Activated T-helper 1 cell treated with anti-CD3 and anti-CD28 coated beads, Interleukin-2, amount 50 U/mL, for 16 hours (primary cell): ENCODE measurements around the gene ZNF48.

ENCODE experiments used
- DNase-seq, 2 donors: peaks; one replicate each; pipeline ENCODE4 v3.0.0-alpha.2; 2020; ENCODE audit warnings: low read depth in 1 of 2, low spot score in 1 of 2

Gene ZNF48

GRCh38 chr16:30395155-30395991, at the start of gene ZNF48:
Gene ZNF48 (plus strand): TSS chr16:30395420. CDS start chr16:30395795, 375 bp downstream.
- peak in 1 of 2 donors; percentile 51 for DNase-seq

GRCh38 chr16:30346286-30346685, 48.9 kb upstream of the ZNF48 start:
- DNase-seq = no peak

GRCh38 chr16:30348113-30348512, 47.1 kb upstream of the ZNF48 start:
- no peak for DNase-seq

- no peak for DNase-seq
Measured at GRCh38 chr16:30348929-30349328, 46.3 kb upstream of the ZNF48 start.

DNA sequence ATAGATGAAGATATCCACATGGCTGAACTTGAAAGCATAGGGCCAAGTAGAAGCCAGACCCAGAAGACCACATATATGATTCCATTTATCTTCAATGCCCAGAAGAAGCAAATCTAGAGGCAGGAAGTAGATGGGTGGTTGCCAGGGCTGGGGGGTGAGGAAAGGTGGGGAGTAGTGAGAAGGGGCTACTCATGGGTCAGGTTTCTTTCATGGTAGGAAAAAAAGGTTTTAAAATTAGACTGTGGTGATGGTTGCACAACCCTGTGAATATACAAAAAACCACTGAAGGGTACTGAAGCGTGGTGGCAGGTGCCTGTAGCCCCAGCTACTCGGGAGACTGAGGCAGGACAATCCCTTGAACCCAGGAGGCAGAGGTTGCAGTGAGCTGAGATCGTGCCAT, 45.5 kb upstream of the ZNF48 start:
- no peak for DNase-seq

DNA sequence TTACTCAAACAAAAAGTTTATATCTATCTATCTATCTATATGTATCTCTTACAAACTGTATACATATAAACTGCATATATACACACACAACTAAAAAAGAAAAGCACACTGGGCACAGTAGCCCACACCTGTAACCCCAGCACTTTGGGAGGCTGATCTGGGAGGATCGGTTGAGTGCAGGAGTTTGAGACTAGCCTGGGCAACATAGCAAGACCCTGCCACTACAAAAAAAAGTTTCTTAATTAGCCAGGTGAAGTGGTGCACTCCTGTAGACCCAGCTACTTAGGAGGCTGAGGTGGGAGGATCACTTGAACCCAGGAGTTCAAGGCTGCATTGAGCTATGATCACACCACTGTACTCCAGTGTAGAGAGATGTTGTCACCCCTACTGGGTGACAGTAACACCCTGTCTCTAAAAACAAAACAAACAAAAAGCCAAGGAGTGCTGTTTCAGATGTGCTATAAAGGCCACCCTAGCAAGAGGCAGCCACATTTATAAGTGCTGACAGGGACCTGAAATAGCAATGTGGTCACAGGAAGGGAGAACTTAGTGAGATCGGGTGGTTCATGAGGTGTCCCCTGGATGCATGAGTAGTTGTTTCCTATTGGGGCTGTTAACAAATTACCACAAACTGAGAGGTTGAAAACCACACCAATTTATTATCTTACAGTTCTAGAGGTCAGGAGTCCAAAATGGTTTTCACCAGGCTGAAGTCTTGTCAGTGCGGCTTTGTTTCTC, 44.9 kb upstream of the ZNF48 start:
- DNase-seq = no peak

- DNase-seq = no peak
Measured at GRCh38 chr16:30351001-30351441, 44.2 kb upstream of the ZNF48 start.

- DNase-seq = no peak
Measured at GRCh38 chr16:30351586-30352419, 43.4 kb upstream of the ZNF48 start.

DNA sequence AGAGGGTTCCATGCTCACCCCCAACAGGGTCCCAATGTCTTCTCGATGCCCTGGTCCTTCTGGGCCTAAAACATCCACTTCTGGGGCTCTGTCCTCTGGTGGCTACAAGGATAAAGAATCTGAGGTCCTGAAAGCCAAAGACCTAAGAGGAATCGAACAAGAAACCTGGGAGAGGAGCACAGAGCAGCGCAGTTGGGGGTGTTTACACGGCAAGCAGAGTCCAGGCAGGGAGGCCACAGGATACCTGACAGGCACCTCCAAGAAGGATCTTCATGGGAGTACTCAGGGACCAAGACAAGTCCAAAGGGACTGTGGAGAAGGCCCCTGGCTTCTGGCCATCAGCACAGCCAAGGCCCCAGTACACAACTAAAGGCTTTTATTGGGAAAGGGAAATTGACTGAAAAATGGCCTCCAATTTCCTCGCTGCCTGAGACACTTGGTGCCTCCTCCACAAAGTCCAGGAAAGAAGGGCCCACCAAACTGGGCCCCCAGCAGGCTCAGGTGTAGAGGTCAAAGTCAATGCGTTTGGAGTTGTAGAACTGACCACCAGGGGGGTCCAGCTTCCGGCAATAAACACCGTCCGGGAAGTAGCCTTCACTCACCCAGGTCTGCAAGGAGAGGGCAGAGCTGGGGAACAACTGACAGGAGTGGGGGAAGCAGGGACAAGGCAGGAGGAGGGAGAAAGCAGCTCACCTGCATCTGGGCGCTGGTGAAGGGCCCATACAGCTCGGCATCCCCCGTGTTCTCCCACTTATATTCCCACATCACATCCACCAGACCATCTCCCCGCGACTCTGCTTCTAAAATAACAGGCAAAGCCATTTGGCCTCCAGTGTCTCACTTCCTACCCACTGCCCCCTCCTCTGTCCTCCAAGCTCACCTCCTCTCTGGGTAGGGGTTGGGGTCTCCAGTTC, 42.5 kb upstream of the ZNF48 start:
- DNase-seq = no peak

- DNase-seq = no peak
Measured at GRCh38 chr16:30353438-30354129, 41.6 kb upstream of the ZNF48 start.

GRCh38 chr16:30354423-30355143, 40.6 kb upstream of the ZNF48 start:
- no peak for DNase-seq

GRCh38 chr16:30355144-30355953, 39.9 kb upstream of the ZNF48 start, which contains the start of gene CD2BP2:
Gene CD2BP2 (minus strand): TSS chr16:30355308. CDS start chr16:30354681, 627 bp downstream.
- DNase-seq = peak; percentile 72 to 82

- no peak for DNase-seq
Measured at GRCh38 chr16:30355954-30356308, 39.3 kb upstream of the ZNF48 start.

GRCh38 chr16:30356401-30357084, 38.7 kb upstream of the ZNF48 start:
- DNase-seq = no peak

GRCh38 chr16:30357085-30357714, 38.0 kb upstream of the ZNF48 start:
- no peak for DNase-seq

DNA sequence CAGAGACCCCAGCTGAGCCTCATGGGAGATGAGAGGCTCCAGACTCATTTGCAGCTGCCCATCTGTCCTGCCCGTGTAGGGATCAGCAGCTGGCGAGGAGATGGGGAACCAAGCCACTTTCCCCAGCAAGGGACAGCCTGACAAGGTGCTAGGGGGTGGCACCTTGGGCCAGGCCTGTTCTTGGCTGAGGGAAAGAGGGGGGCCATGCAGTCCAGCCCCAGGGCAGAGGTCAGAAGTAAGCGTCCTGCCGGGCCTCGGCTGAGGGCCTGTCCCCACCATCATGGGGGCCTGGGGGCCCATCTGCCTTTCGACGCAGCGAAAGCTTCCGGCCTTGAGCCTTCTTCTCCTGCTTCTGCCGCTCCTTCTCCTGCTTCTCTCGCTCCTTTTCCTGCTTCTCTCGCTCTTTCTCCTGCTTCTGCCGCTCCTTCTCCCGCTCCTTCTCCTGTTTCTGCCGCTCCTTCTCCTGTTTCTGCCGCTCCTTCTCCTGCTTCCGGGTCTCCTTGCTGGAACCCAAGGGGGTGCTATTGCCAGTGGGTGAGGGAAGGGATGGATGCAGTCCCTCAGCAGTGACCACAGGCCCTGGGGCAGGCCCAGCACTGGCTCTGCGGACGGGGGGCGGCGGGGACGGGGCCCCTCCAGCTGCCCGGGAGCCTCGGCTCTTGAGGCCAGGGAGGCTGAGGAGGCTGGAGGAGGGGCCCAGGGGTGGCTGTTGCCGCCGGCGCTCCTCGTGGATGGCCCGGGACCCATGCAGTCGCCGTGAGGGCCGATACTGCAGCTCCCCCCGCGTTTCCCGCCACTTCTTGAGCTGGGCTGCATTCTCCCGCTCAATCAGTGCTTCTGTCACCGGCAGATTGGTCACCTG, 37.3 kb upstream of the ZNF48 start:
- DNase-seq = no peak
